IPS DF 19.7 (cell line): Measurements from ENCODE around the gene ARMC8.

Experiments
- DNase-seq: peaks from one replicate; pipeline ENCODE4 v3.0.0-alpha.2; 2013; ENCODE audit warnings: low read depth, low spot score

ARMC8 gene

DNA sequence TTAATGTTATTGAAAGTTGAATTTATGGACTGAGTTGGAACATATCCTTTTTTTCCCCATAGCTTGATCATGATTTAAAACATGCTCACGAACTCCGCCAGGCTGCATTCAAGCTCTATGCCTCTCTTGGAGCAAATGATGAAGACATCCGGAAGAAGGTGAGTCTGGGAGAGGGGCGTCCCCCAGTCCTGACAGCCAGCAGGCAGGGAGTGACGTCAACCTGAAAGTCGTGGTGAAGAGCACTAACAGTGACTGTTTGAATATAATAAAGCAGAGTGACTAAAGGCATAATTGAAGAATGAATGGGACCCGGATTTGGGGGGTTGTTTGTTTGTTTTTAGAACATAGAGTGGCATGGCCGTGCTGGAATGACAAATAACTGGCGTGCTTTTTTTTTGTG, 57.9 kb downstream of the ARMC8 start:
- no peak for DNase-seq

DNA sequence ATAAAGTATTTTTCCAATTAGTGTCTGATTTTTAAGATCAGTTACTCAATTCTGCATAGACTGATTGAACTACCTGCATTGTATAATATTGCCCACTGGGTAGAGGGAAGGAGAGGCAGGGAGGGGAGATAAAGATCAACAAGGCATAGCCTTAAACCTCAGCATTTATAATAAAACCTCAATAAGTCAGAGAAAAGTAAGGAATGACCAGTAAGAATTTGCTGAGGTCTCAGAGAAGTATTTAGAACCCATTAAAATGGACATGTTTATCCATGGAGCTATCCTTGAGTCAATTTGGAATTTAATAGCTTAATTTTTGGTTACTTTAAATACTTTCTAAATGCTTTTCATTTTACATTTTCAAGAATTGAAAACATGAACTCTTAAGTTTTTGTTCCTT, 62.5 kb downstream of the ARMC8 start:
- no peak for DNase-seq

DNA sequence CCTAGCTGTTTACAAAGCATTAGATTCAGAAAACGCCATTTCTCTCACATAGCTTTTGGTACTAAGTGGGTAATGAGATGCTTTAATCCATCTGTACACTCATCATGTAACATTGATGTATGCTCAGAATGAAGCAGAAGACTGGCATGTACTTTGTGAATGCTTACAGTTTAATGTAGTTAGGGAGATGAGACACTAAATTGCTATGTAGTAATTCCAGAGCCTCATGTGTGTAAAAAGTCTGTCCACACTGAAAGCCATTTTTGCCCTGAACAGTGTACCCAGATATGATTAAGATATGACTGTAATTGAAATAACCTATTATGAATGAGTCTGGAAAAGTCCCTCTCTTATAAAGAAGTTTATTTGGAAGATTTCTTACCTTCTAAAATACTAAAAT, 66.5 kb downstream of the ARMC8 start:
- no peak for DNase-seq

DNA sequence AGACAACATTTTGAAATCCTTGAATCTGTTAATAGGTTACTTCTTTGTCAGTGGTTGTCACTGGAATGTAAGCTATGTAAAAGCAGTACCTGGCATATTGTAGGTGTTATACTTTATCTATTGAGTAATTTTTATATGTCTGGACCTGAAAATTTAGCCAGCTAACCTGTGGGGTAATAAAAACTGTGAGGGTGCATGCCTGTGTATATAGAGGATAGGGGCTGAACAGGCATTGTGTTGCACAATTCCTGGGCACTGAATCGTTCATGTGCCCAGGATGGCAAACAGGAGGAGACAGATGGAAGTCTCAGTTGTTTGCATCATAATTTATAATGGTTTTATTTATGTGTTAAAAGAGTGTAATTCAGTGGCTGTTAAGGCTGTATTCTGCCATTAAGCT, 67.1 kb downstream of the ARMC8 start:
- DNase-seq: no peak

DNA sequence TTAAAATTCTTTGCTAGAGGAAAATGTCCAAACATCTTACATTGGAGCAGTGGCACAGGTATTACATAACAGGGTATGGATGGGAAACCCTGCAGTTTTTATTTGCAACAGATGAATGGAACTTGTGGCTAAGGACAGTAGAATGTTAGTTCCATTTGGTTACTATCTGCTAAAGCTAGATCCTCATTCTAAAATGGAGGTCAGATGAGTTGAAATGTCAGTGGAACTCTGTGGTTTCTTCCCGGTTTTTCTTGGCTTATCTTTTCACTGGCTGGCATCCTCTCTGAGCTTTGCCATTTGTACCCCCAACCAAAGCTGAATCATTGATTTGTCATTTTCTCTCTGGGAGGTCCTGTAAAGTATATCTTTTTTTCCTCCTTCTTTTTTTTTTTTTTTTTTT, 68.9 kb downstream of the ARMC8 start:
- DNase-seq: no peak

DNA sequence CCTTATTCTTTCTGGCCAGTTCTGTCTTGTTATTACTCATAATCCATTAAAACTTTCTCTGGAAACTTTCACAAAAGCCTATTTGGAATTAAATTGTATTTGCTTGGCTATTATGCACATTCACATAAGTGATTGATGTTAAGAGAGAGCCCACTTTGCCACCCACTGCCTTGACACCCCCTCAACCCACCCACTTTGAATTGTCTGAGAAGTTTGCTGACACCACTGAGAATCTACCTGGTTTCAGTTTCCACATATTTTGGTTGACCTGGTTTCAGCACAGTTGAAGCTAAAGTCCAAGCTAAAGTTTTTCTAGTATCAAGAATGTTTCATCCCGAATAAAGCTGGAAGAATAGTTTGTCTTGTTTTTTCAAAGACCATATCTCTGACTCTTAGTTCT, 70.9 kb downstream of the ARMC8 start:
- no peak for DNase-seq

DNA sequence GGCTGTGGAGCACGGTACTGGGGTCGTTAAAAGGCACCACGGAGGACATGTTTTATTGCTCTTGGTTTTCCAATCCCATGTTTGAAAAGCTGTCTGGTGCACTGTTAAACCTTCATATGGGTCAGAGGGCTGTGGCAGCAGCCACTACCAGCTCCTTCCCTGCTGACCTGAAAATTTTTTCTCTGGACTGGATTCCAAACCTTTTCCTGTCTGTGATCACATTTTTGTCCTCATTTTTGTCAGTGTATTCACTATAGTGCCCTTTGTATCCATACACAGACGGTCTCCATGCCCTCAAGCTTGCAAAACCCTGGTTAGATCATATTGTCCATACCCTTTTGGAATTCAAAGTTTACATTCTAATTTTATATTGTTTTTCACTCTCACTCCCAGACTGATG, 72.0 kb downstream of the ARMC8 start:
- DNase-seq: no peak

DNA sequence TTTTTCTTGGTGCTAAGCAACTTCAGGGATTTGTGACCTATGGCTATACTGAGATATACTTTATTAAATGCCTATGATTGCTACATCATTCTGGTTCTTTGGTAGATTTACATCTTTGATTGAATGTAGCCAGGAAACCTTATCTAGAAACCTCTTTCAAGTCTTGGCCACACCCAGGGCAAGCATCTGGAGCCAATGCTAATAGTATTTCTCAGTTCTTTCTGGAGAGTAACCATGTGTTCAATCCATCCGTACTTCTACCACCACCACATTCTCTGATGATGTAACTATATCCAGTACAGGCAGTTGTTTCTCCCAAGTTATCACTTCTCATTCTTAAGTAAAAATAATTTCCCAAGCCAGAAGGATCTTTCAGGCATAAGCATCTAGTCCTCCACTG, 73.5 kb downstream of the ARMC8 start:
- no peak for DNase-seq

DNA sequence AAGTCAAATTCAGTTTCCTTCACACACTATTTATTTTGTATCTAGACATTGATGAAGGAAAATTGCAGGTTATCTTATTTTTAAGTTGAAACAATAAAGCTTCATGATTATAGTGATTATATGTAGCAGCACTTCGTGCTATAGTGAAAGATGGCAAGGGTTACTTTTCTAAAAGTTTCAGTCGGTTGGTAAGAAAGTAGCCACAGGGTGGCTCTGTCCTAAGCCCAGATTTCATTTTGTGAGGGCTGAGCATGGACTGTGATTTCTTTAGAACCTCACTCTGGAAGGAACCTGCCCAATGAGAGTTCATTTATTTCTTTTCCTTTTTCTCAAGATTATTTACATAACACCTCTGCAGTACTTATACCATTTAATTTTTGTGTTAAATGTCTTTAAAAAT, 76.0 kb downstream of the ARMC8 start:
- DNase-seq: no peak

DNA sequence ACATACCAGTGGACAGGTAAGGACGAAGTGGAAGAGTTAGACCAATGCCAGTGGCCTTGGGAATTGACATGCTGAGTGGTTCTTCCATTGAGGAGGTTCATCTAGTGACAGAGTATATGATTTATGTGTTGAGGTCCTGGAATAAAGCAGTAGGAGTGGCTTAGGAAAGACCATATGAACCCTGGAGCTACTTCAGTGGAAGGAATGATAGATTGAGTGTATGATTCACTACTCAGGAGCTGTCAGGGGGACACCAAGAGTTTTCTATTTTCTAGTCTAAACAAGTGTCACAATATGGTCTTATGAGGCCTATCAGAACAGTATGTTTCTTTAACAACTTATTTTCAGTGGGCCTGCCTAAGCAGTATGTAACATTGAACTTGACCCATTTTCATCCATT, 78.6 kb downstream of the ARMC8 start:
- DNase-seq: no peak

DNA sequence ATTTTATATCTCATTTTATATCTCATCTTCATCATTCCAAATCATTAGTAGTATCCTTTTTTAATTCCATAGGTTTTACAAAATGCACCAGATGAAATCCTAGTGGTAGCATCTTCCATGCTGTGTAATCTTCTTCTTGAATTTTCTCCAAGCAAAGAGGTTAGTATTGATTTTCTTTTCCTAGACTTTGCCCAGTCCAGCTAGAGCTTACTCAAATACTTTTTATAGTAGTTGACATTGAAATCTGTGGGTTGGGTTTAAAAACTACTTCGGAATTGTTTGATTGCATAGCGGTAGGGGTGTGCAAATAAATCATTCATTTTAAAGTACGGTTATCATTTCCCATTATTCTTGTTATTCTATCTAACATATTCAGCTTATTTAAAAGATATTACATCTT, 80.0 kb downstream of the ARMC8 start:
- DNase-seq: no peak

DNA sequence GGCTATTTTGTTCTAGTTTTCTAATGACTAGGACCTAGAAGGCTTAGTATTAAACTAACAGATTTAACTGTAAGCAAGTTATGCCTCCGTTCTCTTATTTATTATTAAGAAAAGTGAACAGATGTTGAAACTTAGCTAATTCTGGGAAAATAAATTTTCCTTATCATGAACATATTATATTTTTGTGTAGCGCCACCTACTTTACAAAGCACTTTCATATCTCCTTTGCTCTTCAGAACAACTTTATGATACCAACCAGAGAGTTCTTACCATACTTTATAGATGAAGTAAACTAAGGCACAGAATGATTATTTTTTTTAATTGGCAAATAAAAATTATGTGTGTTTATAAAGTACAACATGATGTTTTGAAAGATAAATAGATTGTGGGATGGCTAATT, 83.1 kb downstream of the ARMC8 start:
- no peak for DNase-seq

DNA sequence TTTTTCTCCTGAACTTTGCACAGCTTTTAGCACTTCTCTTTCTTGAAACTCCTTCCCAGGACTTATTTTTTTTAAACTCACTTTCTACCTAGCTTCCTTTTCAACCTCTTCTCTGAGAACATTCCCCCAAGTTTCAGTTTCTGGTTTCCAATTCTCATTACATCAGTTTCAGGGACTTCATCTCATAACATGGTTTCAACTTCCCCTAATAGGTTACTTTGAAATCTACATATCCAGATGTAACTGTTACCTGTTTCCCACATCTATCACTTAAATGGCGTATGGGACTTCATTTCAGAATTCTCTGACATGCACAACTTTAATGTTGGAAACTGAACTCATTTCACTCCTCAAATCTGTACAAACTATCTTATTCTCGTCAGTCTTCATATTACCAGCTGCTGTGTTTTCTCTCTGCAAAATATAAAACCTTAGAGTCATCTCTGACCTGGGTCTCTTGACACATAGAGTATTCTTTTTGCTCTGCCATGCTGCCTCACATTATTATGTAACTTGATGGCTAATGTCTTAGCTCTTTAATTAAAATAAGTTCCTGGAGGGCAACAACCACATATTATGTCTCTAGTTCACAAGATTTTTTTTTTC, 84.2 kb downstream of the ARMC8 start:
- DNase-seq: no peak

DNA sequence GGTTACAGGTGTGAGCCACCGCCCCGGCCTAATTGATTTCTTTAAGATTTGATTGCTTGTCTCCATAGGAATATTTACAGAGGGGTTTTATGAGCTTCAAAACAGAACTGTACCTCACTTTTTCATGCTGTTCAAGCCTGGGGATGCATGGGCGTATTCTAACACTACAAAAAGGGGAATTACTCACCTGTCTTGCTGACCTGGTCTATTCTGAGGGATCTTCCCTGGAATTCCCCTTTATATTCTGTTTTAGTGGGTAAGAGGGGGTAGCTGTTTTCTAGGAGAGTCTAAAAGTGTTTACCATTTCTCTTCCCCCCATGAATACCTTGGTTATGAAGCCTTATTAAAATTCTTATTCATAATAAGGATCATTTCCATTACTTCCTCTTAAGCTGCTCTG, 94.5 kb downstream of the ARMC8 start:
- DNase-seq: no peak

DNA sequence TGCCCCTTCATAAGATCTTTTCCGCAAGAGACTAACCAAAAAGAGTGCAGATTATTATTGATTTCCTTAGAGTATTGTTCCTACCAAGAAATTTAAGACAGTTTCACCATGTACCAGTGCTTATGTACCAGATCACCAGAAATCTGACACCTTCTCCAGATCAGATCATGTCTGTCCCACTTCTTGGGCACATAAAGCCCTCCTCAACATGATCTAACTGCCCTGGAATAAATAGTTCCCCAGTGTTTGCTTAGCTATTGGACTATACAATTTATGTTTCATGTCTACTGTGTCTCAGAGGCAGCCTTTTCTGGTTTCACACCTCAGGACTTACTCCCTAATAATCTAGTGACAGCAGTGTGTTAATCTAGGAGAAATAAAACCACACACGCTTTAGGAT, 95.7 kb downstream of the ARMC8 start:
- no peak for DNase-seq

DNA sequence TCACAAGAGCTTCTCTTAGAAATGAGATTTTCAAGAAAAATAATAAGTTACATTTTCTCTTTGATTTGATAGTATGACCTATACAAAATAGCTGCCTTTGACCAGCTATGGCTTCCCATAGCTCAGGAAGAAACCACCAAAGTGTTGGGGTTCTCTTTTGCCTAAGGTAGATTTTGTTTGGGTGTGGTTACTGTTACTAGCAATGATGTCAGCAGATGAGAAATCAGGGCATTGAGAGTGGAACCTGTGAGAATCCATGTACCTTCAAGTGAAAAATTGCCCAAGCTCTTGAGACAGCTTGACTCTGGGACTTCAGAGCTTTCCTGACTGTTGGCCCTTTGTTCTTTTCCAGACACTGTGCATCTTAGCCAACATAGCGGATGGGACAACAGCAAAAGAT, 97.0 kb downstream of the ARMC8 start:
- DNase-seq: no peak

DNA sequence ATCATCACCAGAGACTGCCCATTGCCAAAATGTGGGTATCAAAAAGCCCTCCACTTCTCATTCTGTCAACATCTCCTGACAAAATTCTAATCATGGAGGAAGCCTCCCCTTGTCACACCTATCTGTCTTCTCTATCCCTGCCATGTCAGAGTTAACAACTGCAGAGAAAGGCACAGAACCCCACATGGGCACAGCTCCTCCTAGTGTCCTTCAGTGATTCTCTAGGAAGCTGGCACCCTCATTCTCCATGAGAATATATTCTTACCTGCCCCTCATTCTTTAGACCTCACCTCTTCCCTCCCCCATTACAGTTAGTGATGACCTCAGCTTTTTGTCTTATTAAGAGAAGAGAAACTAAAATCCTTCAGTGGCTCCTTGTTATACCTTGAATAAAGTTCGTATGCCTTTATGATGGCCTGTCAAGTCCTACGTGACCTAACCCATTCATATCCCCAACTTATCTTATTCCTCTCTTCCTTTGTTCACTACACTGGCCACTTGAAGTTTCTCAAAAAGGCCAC, 97.9 kb downstream of the ARMC8 start:
- no peak for DNase-seq

DNA sequence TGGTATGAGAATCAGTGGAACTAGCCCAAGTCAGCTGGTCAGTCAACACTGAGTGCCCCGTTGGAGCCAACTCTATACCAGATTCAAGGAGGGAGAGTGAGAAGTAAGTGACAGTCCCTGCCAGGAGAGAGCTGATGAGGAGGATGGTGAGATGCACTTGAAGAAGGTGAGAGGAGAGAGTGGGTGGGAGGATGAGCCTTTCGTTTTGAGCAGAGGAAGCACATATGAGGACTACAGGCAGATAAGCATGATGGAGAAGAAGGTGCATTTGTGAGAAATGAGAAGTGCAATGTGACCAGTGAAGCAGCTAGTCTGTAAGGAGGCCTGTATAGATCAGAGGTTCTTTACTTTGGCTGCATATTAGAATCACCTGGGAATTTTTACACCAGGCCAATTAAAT, 102.2 kb downstream of the ARMC8 start:
- DNase-seq: no peak

DNA sequence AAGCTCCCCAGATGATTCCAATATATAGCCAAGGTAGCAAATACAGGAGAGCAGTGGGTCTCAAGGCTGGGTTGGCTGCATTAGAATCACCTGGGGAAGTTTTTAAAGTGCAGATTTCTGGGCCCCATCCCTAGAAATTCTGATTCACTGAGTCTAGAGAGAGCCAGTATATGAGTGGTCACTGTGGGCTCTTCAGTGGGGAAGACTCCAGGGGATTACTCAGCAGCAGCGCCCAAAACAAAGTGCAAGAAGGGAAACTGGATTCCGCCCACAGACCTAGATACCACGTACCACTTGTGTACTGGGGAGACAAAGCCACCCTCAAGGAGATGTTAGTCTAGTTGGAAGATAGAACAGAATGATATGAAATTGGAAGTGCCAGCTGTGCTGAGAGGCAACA, 102.6 kb downstream of the ARMC8 start:
- DNase-seq: no peak

DNA sequence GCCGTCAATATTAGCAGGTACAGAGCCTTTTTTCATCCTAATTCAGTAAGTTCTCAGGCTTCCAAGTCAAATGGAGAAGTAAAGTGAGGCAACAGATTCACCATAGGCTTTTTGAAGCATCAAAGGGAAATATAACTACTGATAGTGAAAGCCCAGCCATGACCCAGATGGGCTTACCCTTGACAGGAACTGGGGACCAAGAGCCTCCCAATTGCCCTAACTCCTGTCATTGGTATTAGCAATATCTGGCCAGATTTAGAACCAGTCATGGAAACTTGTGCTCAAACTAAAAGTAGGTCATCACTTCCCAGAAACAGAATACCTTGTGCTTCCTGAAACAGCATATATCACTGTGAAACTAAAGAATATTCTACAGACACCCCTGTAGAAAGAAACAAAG, 109.5 kb downstream of the ARMC8 start:
- no peak for DNase-seq

DNA sequence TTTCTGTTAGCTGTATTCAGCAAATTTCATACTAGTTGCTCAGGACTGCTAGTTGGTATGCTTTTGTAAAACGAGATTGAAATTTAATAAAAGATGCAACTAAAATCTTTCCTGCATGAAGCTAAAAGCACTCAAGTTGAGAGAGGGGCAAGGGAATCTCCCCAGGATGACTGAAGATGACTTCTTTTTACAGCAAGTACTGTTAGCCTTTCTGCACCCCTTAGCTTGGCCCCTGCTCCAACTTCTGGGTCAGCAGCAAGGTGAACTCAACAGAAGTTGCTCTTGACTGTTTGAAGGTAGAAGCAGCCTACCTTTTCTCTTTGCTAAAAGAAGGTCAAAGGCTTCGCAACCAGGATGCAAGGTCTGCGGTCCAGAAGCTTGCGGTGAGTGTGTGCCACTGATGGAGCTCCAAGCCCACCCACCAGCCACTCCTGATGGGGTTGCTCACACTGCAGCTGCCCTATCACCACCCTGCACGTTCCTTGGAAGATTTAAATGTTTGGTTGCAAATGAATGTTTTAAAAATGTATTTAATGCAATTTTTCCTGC, 110.0 kb downstream of the ARMC8 start:
- no peak for DNase-seq

DNA sequence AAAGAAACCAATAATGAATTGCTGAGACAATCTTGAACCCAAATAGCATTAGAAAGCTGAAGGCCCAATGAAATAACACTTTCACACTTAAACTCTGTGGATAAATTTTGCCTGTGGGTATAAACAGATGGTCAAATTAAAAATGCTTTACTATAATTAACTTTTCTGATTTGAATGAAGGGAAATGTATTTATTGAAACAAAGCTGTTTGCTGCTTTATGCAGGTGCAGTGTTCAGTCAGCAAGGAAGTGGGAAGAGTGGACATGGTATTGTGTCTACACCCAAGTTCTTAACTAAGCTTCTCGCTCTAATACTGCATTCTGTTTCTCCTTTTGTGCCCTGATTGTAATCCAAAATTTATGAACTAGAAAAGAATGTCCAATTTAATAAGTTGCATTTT, 110.8 kb downstream of the ARMC8 start:
- DNase-seq: no peak

DNA sequence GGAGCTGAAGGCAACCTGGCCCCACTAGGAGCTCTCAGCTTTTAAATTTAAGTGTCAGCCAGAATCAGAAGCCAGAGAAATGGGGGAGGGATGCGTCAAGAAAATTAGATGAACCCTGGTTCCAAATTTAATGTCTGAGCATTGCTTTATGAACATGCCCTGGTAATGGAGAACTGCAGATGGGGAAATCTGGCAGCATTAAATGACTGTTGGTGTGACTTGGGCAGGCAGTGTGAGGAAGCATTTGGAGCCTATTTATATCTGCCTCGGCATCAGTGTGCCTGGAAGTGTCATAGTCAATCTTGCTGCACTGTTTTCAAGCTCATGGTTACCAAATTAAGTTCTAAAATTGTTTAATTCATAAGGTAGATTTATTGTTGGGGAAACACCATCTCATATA, 113.5 kb downstream of the ARMC8 start:
- no peak for DNase-seq

DNA sequence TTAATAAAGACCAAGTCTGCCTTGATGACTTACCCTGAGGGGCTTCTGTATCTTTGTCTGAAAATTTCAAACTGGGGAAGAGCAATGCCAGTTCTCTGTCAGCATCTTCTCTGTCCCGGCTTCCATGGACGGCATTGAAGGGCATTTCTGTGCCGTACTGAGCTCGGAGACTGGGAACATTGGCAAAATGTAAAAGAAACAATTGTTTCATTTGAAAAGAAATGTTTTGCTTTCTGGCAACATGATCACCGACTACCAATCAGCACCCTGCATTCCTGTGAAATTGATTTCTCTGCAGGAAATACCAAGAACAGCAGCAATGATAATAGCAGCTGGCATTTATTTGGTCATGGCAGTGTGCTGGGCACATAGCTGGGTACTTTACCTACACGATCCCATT, 116.4 kb downstream of the ARMC8 start:
- DNase-seq: no peak
